ENCODE data around the gene RPL22.

DNA sequence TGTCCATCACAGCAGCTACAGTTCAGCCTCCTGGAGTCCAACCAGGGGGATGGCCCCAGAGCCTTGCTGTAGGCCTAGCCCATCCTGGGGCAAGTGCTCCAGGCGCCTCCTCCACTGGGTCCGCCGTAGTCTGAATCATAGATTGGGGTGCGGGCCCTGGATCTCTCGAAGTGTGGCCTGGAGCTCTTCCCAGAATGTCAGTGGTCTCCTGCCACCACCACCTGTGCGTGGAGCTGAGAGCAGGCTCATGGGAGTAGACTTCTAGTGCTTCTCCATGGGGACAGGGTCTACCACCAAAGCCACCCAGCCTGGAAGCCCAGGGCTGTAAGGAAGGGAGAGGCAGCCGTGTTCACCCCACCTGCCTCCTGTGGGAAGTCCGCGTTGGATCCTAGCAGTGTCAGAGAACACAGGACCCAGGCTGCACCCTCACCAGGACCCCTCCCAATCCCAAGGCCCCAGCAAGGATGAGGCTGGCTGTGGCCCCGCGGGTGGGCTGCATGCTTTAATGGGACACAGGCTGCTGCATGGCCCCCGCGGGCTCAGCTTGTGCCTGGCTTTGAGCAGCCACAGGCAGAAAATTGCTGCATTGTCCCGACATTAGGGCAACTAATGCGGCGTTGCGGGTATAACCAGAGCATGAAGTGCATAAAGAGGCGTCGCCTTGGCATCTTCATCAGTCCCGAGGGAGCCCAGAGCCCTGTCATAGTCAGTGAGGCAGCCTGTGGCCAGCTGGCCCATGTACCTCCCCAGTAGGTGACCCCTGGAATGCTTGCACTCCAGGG lies 43.8 kb upstream of the RPL22 start:
- no peak for TF ChIP-seq YY1 (IDR thresholded peaks at IDR 0.05; ENCODE audit: low read depth, low read length)
- no peak for TF ChIP-seq CHD2 (IDR thresholded peaks at IDR 0.05; ENCODE audit: low read length)
- no peak for TF ChIP-seq CREB1 (IDR thresholded peaks at IDR 0.05)
- TF ChIP-seq BRCA1 (IDR thresholded peaks at IDR 0.05; ENCODE audit: low read depth, low read length): no peak
- TF ChIP-seq GTF2F1 (IDR thresholded peaks at IDR 0.05; ENCODE audit: borderline replicate concordance, low read depth, low read length): no peak
- TF ChIP-seq POLR2AphosphoS5 (IDR thresholded peaks at IDR 0.05; ENCODE audit: low read depth, low read length): no peak
- TF ChIP-seq, protein P1, sequence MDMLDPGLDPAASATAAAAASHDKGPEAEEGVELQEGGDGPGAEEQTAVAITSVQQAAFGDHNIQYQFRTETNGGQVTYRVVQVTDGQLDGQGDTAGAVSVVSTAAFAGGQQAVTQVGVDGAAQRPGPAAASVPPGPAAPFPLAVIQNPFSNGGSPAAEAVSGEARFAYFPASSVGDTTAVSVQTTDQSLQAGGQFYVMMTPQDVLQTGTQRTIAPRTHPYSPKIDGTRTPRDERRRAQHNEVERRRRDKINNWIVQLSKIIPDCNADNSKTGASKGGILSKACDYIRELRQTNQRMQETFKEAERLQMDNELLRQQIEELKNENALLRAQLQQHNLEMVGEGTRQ (IDR thresholded peaks at IDR 0.05; ENCODE audit: low read length): no peak
- TF ChIP-seq, protein P2, sequence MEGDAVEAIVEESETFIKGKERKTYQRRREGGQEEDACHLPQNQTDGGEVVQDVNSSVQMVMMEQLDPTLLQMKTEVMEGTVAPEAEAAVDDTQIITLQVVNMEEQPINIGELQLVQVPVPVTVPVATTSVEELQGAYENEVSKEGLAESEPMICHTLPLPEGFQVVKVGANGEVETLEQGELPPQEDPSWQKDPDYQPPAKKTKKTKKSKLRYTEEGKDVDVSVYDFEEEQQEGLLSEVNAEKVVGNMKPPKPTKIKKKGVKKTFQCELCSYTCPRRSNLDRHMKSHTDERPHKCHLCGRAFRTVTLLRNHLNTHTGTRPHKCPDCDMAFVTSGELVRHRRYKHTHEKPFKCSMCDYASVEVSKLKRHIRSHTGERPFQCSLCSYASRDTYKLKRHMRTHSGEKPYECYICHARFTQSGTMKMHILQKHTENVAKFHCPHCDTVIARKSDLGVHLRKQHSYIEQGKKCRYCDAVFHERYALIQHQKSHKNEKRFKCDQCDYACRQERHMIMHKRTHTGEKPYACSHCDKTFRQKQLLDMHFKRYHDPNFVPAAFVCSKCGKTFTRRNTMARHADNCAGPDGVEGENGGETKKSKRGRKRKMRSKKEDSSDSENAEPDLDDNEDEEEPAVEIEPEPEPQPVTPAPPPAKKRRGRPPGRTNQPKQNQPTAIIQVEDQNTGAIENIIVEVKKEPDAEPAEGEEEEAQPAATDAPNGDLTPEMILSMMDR (IDR thresholded peaks at IDR 0.05; ENCODE audit: control extremely low read depth in 1 of 3, insufficient read depth in 1 of 3, low read depth in 1 of 3, low read length in 3 of 3): no peak
- no peak for TF ChIP-seq EP300 (IDR thresholded peaks at IDR 0.05; ENCODE audit: borderline replicate concordance in 1 of 2, low read depth in 2 of 2, low read length in 2 of 2)
- no peak for TF ChIP-seq POLR2A (IDR thresholded peaks at IDR 0.05; ENCODE audit: control extremely low read depth in 1 of 2, low read depth in 2 of 2, low read length in 2 of 2)
- no peak for TF ChIP-seq RAD21 (IDR thresholded peaks at IDR 0.05 in 1 of 2, conservative IDR thresholded peaks at IDR 0.05 in 1 of 2; ENCODE audit: low read depth in 2 of 2, low read length in 2 of 2)
- no peak for TF ChIP-seq SUZ12 (IDR thresholded peaks at IDR 0.05; ENCODE audit: low read length)
